Adrenal gland (tissue), 12 donors: Measurements from ENCODE around the gene PRKCI. TPM values are rescaled to one million over a fixed set of nuclear protein-coding genes. Genes with fewer than 3 reads are reported as not detected.

ENCODE experiments used
- DNase-seq, 7 donors: peaks; one replicate each; pipeline ENCODE4 v3.0.0-alpha.2; 2019 to 2020
- H3K27ac ChIP-seq, 5 donors: fragments of 200-600 bp; sonication (generic) in 4 of 5; 1 replicate in 3 of 5; 2 replicates in 2 of 5; pipeline versions ENCODE4 v1.5.1 to v1.8.0; 2016 to 2020; ENCODE audit warnings: mild to moderate bottlenecking in 1 of 5
- H3K27me3 ChIP-seq: fragments of 200-600 bp; 2 replicates; pipeline ENCODE4 v1.8.0; 2021
- H3K36me3 ChIP-seq, 2 donors: fragments of 200-600 bp; replicated peaks in 1 of 2; 1 replicate in 1 of 2; 2 replicates in 1 of 2; pipeline versions ENCODE4 v1.5.1 to v1.8.0; 2018 to 2022
- H3K4me1 ChIP-seq, 2 donors: fragments of 200-600 bp; replicated peaks in 1 of 2; 1 replicate in 1 of 2; 2 replicates in 1 of 2; pipeline versions ENCODE4 v1.5.1 to v1.8.0; 2018 to 2021
- H3K4me3 ChIP-seq, 4 donors: fragments of 200-600 bp; sonication (generic) in 3 of 4; one replicate each; pipeline ENCODE4 v1.5.1; 2016 to 2018
- H3K9me3 ChIP-seq, 3 donors: fragments of 200-600 bp; sonication (generic) in 1 of 3; replicated peaks in 1 of 3; 1 replicate in 2 of 3; 2 replicates in 1 of 3; pipeline versions ENCODE4 v1.5.1 to v1.8.0; 2016 to 2021
- CTCF ChIP-seq, 6 experiments: fragments of 450-650 bp in 4 of 6; fragments of 200-600 bp in 2 of 6; sonication (generic) in 1 of 6; IDR thresholded peaks; 1 replicate in 5 of 6; 2 replicates in 1 of 6; pipeline versions ENCODE4 v1.5.1 to v1.8.0; 2016 to 2021; ENCODE audit warnings: antibody characterized with exemption in 6 of 6, mild to moderate bottlenecking in 2 of 6, moderate library complexity in 1 of 6
- POLR2A ChIP-seq, 2 donors: fragments of 450-650 bp; IDR thresholded peaks; one replicate each; pipeline ENCODE4 v1.6.1; 2017; ENCODE audit warnings: antibody characterized with exemption in 2 of 2, mild to moderate bottlenecking in 2 of 2, moderate library complexity in 1 of 2
- WGBS, 4 donors: extraction: QIAGEN DNeasy Blood & Tissue Kit in 2 of 4; methylation state at CpG; one replicate each; pipeline versions ENCODE4 v1.1.5 to v1.1.7; 2013 to 2017; 5-methylcytosine and 5-hydroxymethylcytosine counted together
- intact Hi-C, 2 donors: fragments of 100-400 bp; cut with DNase I; formaldehyde crosslinking; loops; one replicate each; pipeline versions ENCODE4 v1.14.1 to v1.15.0; 2022 to 2023
- polyA plus RNA-seq, 3 donors: library from polyadenylated mRNA; stranded (reverse); fragments of 200-250 nt in 2 of 3; fragments of 350-450 nt in 1 of 3; fragmentation: Illumina TruSeq in 1 of 3; extraction: RNeasy Lipid Tissue Mini Kit (QIAGEN cat#74804) in 1 of 3; gene quantifications; one replicate each; pipeline ENCODE4 v1.2.3, GENCODE V29; 2013 to 2014
- total RNA-seq, 9 donors: library from RNA; depleted of rRNA in 4 of 9; stranded (reverse); fragments of >200 nt in 4 of 9; fragments of 120-200 nt in 1 of 9; fragmentation: NEBNext Ultra II Directional in 1 of 9; extraction: Animal tissue kit (Norgen Biotek cat#: 25700) in 1 of 9; gene quantifications; one replicate each; pipeline versions ENCODE4 v1.1.0 to v1.2.4, GENCODE V29; 2013 to 2023
- donor health status: healthy with polysubstance abuse.
- donor health status: Bipolar disorder and iron deficiency.
- donor health status: DM: yes; HTN: yes; CAD: no.
- donor health status: DM: no; HTN: no; CAD: no.
- donor health status: DM: no; HTN: no; CAD: no.
- donor health status: DM: yes; HTN: yes; CAD: no.

The PRKCI gene
- total and polyA plus RNA-seq, 12 donors, result 4.8 to 29.2 (median 14.1) TPM

- Histone ChIP-seq H3K4me3 (no peak overlapping the region), H3K36me3 (no peaks in the 10 kb centered on the region), H3K27ac (no peak overlapping the region), H3K4me1 (no peaks in the 10 kb centered on the region), H3K27me3 (peaks cover 7% of the 10 kb centered on the region), H3K9me3 (no peaks in the 10 kb centered on the region)
- TF ChIP-seq POLR2A (IDR thresholded peaks at IDR 0.05) (no peak), CTCF (IDR thresholded peaks at IDR 0.05) (no peak)
- WGBS, 4 donors, result 88 to 93% (median 90%) methylated on average over 1 of the region's 1 CpG
- intact Hi-C loops, result no loop called here
- DNase-seq, result no peak
Observed at GRCh38 chr3:170211668-170212067, 10.6 kb upstream of the PRKCI start.

GRCh38 chr3:170219850-170220249 is 2.4 kb upstream of the PRKCI start:
- intact Hi-C loops, result no loop called here

GRCh38 chr3:170220871-170221270 is 1.4 kb upstream of the PRKCI start:
- no peak for TF ChIP-seq POLR2A (IDR thresholded peaks at IDR 0.05)
- no peak for TF ChIP-seq CTCF (IDR thresholded peaks at IDR 0.05)
- peaks cover 7 to 9% of the 10 kb centered on the region in 2 donors for H3K4me1 ChIP-seq
- no peaks in the 10 kb centered on the region for H3K36me3 ChIP-seq
- intact Hi-C loops, result no loop called here
- no peaks in the 10 kb centered on the region for H3K9me3 ChIP-seq
- no peak overlapping the region for H3K27ac ChIP-seq
- H3K4me3 ChIP-seq, result no peak overlapping the region
- no peaks in the 10 kb centered on the region for H3K27me3 ChIP-seq
- DNase-seq, result no peak
- 74 to 88% (median 80%) methylated on average over 4 of the region's 4 CpGs for WGBS, 4 donors

More at GRCh38 chr3:170219850-170220249, 2.4 kb upstream of the PRKCI start:
- H3K36me3 ChIP-seq, result no peaks in the 10 kb centered on the region
- TF ChIP-seq POLR2A (IDR thresholded peaks at IDR 0.05) (no peak), CTCF (IDR thresholded peaks at IDR 0.05) (no peak)
- H3K4me3 ChIP-seq, result no peak overlapping the region
- no peak overlapping the region for H3K27ac ChIP-seq
- WGBS, 4 donors, result 79 to 90% (median 83%) methylated on average over 1 of the region's 1 CpG
- H3K9me3 ChIP-seq, result no peaks in the 10 kb centered on the region
- H3K27me3 ChIP-seq, result no peaks in the 10 kb centered on the region
- H3K4me1 ChIP-seq, result peaks cover 7 to 9% of the 10 kb centered on the region in 2 donors
- no peak for DNase-seq

- no peaks in the 10 kb centered on the region for H3K9me3 ChIP-seq
- peaks cover 7 to 11% of the 10 kb centered on the region in 2 donors for H3K4me1 ChIP-seq
- peak in 5 of 7 donors; percentile 29 to 59 (median 35) for DNase-seq
- H3K27ac ChIP-seq, result peak overlapping the region in 4 of 5 donors; percentile 62 to 91 (median 80)
- intact Hi-C loops, result no loop called here
- TF ChIP-seq CTCF (IDR thresholded peaks at IDR 0.05) (peak in 3 of 6 experiments; percentile 10 to 25 (median 12)), POLR2A (IDR thresholded peaks at IDR 0.05) (no peak)
- H3K4me3 ChIP-seq, result peak overlapping the region in 3 of 4 donors; percentile 58 to 92 (median 59)
- H3K36me3 ChIP-seq, result no peaks in the 10 kb centered on the region
- 1 to 2% (median 1%) methylated on average over 27 to 42 of the region's 42 CpGs for WGBS, 4 donors
- no peaks in the 10 kb centered on the region for H3K27me3 ChIP-seq
Observed at GRCh38 chr3:170222647-170223541, 670 bp downstream of the PRKCI start.
